Activated naive CD8-positive, alpha-beta T cell treated with anti-CD3 and anti-CD28 coated beads, Interleukin-2, amount 10 ng/mL, durations not matched to agents 7 days and 5 days (primary cell): Measurements from ENCODE around the gene CKMT2. TPM values are rescaled to one million over a fixed set of nuclear protein-coding genes. Genes with fewer than 3 reads are reported as not detected.
"Not testable (repeated sequence)": the region's sequence is repeated elsewhere in the genome, so short reads cannot be mapped to it uniquely, and the experiment has no call there.

Source experiments
- ATAC-seq: fragments of 150-1000 bp; cut with Tn5 transposase; one replicate; pipeline ENCODE4 v1.10.0; 2021; ENCODE audit warnings: low read depth, moderate library complexity
- POLR2A ChIA-PET: fragments of 350-600 bp; sonication (Branson Sonifier 250); formaldehyde crosslinking; loops from one replicate; lab custom pipeline; 2021; ENCODE audit warnings: antibody characterized with exemption; lab: Charles Lee
- DNase-seq: peaks from one replicate; pipeline ENCODE4 v3.0.0; 2021
- H3K27ac Mint-ChIP-seq: one replicate; pipeline ENCODE4 v1.8.0; 2022; ENCODE audit warnings: mild to moderate bottlenecking, mixed read lengths
- H3K27me3 Mint-ChIP-seq: one replicate; pipeline ENCODE4 v1.8.0; 2022; ENCODE audit warnings: mild to moderate bottlenecking, moderate library complexity, mixed read lengths
- H3K36me3 Mint-ChIP-seq: one replicate; pipeline ENCODE4 v1.8.0; 2021; ENCODE audit warnings: mild to moderate bottlenecking, mixed read lengths
- H3K4me1 Mint-ChIP-seq: one replicate; pipeline ENCODE4 v1.8.0; 2021; ENCODE audit warnings: mixed read lengths
- H3K4me3 Mint-ChIP-seq: one replicate; pipeline ENCODE4 v1.8.0; 2022; ENCODE audit warnings: mild to moderate bottlenecking, moderate library complexity, mixed read lengths
- H3K9me3 Mint-ChIP-seq: one replicate; pipeline ENCODE4 v1.8.0; 2021; ENCODE audit warnings: mixed read lengths
- total RNA-seq, 2 experiments: library from RNA; stranded (reverse); gene quantifications; one replicate each; pipeline ENCODE4 v1.2.3, GENCODE V29; 2021

CKMT2 gene
- total RNA-seq, 2 experiments from 2014 or later = not detected

- peaks cover 16% of the 10 kb centered on the region for H3K36me3 Mint-ChIP-seq
- DNase-seq, H3K27ac Mint-ChIP-seq, H3K4me3 Mint-ChIP-seq, POLR2A ChIA-PET, H3K4me1 Mint-ChIP-seq, H3K27me3 Mint-ChIP-seq, ATAC-seq: not testable (repeated sequence)
- H3K9me3 Mint-ChIP-seq = peaks cover 24% of the 10 kb centered on the region
Measured at GRCh38 chr5:81270394-81271027, 37.4 kb downstream of the CKMT2 start.

- H3K4me1 Mint-ChIP-seq = peaks cover 5% of the 10 kb centered on the region
- DNase-seq (no peak), ATAC-seq (no peak)
- H3K36me3 Mint-ChIP-seq = peaks cover 13% of the 10 kb centered on the region
- POLR2A ChIA-PET = no interaction called here
- H3K4me3 Mint-ChIP-seq = no peak overlapping the region
- H3K27ac Mint-ChIP-seq = no peak overlapping the region
- H3K27me3 Mint-ChIP-seq = no peaks in the 10 kb centered on the region
- no peaks in the 10 kb centered on the region for H3K9me3 Mint-ChIP-seq
Measured at GRCh38 chr5:81283976-81284375, 50.9 kb downstream of the CKMT2 start.

GRCh38 chr5:81286059-81286617, 53.0 kb downstream of the CKMT2 start:
- Mint-ChIP-seq H3K36me3 (peaks cover 21% of the 10 kb centered on the region), H3K4me3 (no peak overlapping the region), H3K27ac (no peak overlapping the region), H3K27me3 (no peaks in the 10 kb centered on the region), H3K9me3 (peaks cover 5% of the 10 kb centered on the region), H3K4me1 (peaks cover 9% of the 10 kb centered on the region)
- DNase-seq (no peak), ATAC-seq (no peak)
- POLR2A ChIA-PET = no interaction called here

GRCh38 chr5:81288021-81288433, 54.9 kb downstream of the CKMT2 start:
- H3K27ac Mint-ChIP-seq = no peak overlapping the region
- DNase-seq = no peak
- no peak overlapping the region for H3K4me3 Mint-ChIP-seq
- H3K4me1 Mint-ChIP-seq = peaks cover 15% of the 10 kb centered on the region
- POLR2A ChIA-PET = no interaction called here
- no peaks in the 10 kb centered on the region for H3K27me3 Mint-ChIP-seq
- peaks cover 16% of the 10 kb centered on the region for H3K9me3 Mint-ChIP-seq
- peaks cover 34% of the 10 kb centered on the region for H3K36me3 Mint-ChIP-seq
- ATAC-seq = no peak

GRCh38 chr5:81290146-81290545, 57.0 kb downstream of the CKMT2 start:
- no peak for DNase-seq
- Mint-ChIP-seq H3K4me3 (no peak overlapping the region), H3K27me3 (no peaks in the 10 kb centered on the region), H3K4me1 (peaks cover 16% of the 10 kb centered on the region), H3K27ac (no peak overlapping the region), H3K9me3 (peaks cover 21% of the 10 kb centered on the region), H3K36me3 (peaks cover 39% of the 10 kb centered on the region)
- ATAC-seq = no peak
- POLR2A ChIA-PET = no interaction called here

GRCh38 chr5:81292130-81292529, 59.0 kb downstream of the CKMT2 start:
- H3K36me3 Mint-ChIP-seq = peaks cover 34% of the 10 kb centered on the region
- DNase-seq (no peak), ATAC-seq (no peak)
- H3K4me1 Mint-ChIP-seq = peaks cover 13% of the 10 kb centered on the region
- H3K4me3 Mint-ChIP-seq = no peak overlapping the region
- no peak overlapping the region for H3K27ac Mint-ChIP-seq
- POLR2A ChIA-PET = interaction anchor here (1.3 kb wide), 1 partner anchor 9 kb away, joined by 3 read pairs; the partner anchor contains the start of gene ZCCHC9
- H3K27me3 Mint-ChIP-seq = no peaks in the 10 kb centered on the region
- H3K9me3 Mint-ChIP-seq = peaks cover 21% of the 10 kb centered on the region

GRCh38 chr5:81294021-81294420, 60.9 kb downstream of the CKMT2 start:
- ATAC-seq, H3K4me3 Mint-ChIP-seq, DNase-seq, H3K27me3 Mint-ChIP-seq, POLR2A ChIA-PET, H3K27ac Mint-ChIP-seq: not testable (repeated sequence)
- Mint-ChIP-seq H3K36me3 (peaks cover 34% of the 10 kb centered on the region), H3K9me3 (peaks cover 21% of the 10 kb centered on the region), H3K4me1 (peaks cover 17% of the 10 kb centered on the region)

GRCh38 chr5:81297531-81297930, 64.4 kb downstream of the CKMT2 start:
- DNase-seq (no peak), ATAC-seq (no peak)
- Mint-ChIP-seq H3K4me1 (peaks cover 22% of the 10 kb centered on the region), H3K27ac (no peak overlapping the region), H3K4me3 (no peak overlapping the region), H3K36me3 (peaks cover 11% of the 10 kb centered on the region), H3K27me3 (no peaks in the 10 kb centered on the region), H3K9me3 (peaks cover 6% of the 10 kb centered on the region)
- POLR2A ChIA-PET = no interaction called here

- POLR2A ChIA-PET = interaction anchor here (1.0 to 1.8 kb wide), 4 partner anchors 9 to 450 kb away, joined by 3 to 11 read pairs (median 6); partner anchors contain the start of gene SSBP2
- H3K4me1 Mint-ChIP-seq = peaks cover 24% of the 10 kb centered on the region
- ATAC-seq (no peak), DNase-seq (no peak)
- H3K36me3 Mint-ChIP-seq = peaks cover 6% of the 10 kb centered on the region
- H3K9me3 Mint-ChIP-seq = no peaks in the 10 kb centered on the region
- peak overlapping the region; percentile 97 for H3K4me3 Mint-ChIP-seq
- no peaks in the 10 kb centered on the region for H3K27me3 Mint-ChIP-seq
- H3K27ac Mint-ChIP-seq = peak overlapping the region; percentile 99
Measured at GRCh38 chr5:81300921-81301270, 67.8 kb downstream of the CKMT2 start.

- no peaks in the 10 kb centered on the region for H3K9me3 Mint-ChIP-seq
- H3K27me3 Mint-ChIP-seq = no peaks in the 10 kb centered on the region
- peak; percentile 98 for ATAC-seq
- peak within 1 kb of the TSS; percentile 97 for H3K4me3 Mint-ChIP-seq
- H3K27ac Mint-ChIP-seq = peak within 1 kb of the TSS; percentile 99
- H3K36me3 Mint-ChIP-seq = peaks cover 6% of the 10 kb centered on the region
- DNase-seq = peak; percentile 93
- POLR2A ChIA-PET = interaction anchor here (0.8 to 1.8 kb wide), 9 partner anchors 9 to 977 kb away, joined by 3 to 11 read pairs (median 5); partner anchors contain the start of genes ATG10, DHFR, RPS23 and SSBP2
- peaks cover 24% of the 10 kb centered on the region for H3K4me1 Mint-ChIP-seq
Measured at GRCh38 chr5:81301271-81302015, 68.3 kb downstream of the CKMT2 start, which contains the start of gene ZCCHC9. TSS of gene ZCCHC9 (plus strand) at chr5:81301587. CDS start at chr5:81304758, 3,171 bp downstream.

- Mint-ChIP-seq H3K9me3 (no peaks in the 10 kb centered on the region), H3K4me1 (peaks cover 24% of the 10 kb centered on the region), H3K27ac (peak overlapping the region; percentile 99), H3K36me3 (peaks cover 6% of the 10 kb centered on the region), H3K27me3 (no peaks in the 10 kb centered on the region), H3K4me3 (peak overlapping the region; percentile 97)
- POLR2A ChIA-PET = interaction anchor here (0.7 to 1.4 kb wide), 5 partner anchors 8 to 647 kb away, joined by 3 to 7 read pairs (median 4); partner anchors contain the start of gene DHFR
- DNase-seq (no peak), ATAC-seq (no peak)
Measured at GRCh38 chr5:81302596-81302995, 69.5 kb downstream of the CKMT2 start.

GRCh38 chr5:81303563-81303962, 70.4 kb downstream of the CKMT2 start:
- Mint-ChIP-seq H3K27ac (no peak overlapping the region), H3K9me3 (no peaks in the 10 kb centered on the region)
- POLR2A ChIA-PET = interaction anchor here (0.7 kb wide), 1 partner anchor 16 kb away, joined by 4 read pairs; no protein-coding TSS in a partner anchor

GRCh38 chr5:81305785-81306184, 72.7 kb downstream of the CKMT2 start:
- Mint-ChIP-seq H3K4me1 (peaks cover 9% of the 10 kb centered on the region), H3K27me3 (no peaks in the 10 kb centered on the region), H3K4me3 (no peak overlapping the region), H3K27ac (no peak overlapping the region), H3K36me3 (peaks cover 13% of the 10 kb centered on the region), H3K9me3 (no peaks in the 10 kb centered on the region)
- ATAC-seq (no peak), DNase-seq (no peak)
- POLR2A ChIA-PET = no interaction called here

More at GRCh38 chr5:81303563-81303962, 70.4 kb downstream of the CKMT2 start:
- H3K27me3 Mint-ChIP-seq = no peaks in the 10 kb centered on the region
- peaks cover 23% of the 10 kb centered on the region for H3K4me1 Mint-ChIP-seq
- H3K36me3 Mint-ChIP-seq = peaks cover 8% of the 10 kb centered on the region
- ATAC-seq = no peak
- DNase-seq = no peak
- H3K4me3 Mint-ChIP-seq = peak overlapping the region; percentile 25
